Erythroblast (primary cell): ENCODE data around the gene HPSE.

Source experiments
- GATA1 ChIP-seq: IDR thresholded peaks from 2 replicates; pipeline ENCODE4 v1.6.1; 2011; ENCODE audit warnings: low read depth, mild to moderate bottlenecking, control low read depth, low read length, moderate library complexity
- POLR2A ChIP-seq: IDR thresholded peaks from 2 replicates; pipeline ENCODE4 v1.6.1; 2011; ENCODE audit warnings: mild to moderate bottlenecking, low read length

GRCh38 chr4:83252782-83253405 lies 81.8 kb downstream of the HPSE start:
- TF ChIP-seq POLR2A (no peak), GATA1 (no peak)
